HG02840 (cell line): ENCODE results near the gene NSMF.

ENCODE experiments used
- ATAC-seq: cut with Tn5 transposase; IDR thresholded peaks from one replicate; pipeline ENCODE4 v1.9.1; 2021; ENCODE audit warnings: mild to moderate bottlenecking, moderate library complexity, moderate number of reproducible peaks; ENCODE audit not compliant: unreplicated experiment, low FRiP score

NSMF gene

DNA sequence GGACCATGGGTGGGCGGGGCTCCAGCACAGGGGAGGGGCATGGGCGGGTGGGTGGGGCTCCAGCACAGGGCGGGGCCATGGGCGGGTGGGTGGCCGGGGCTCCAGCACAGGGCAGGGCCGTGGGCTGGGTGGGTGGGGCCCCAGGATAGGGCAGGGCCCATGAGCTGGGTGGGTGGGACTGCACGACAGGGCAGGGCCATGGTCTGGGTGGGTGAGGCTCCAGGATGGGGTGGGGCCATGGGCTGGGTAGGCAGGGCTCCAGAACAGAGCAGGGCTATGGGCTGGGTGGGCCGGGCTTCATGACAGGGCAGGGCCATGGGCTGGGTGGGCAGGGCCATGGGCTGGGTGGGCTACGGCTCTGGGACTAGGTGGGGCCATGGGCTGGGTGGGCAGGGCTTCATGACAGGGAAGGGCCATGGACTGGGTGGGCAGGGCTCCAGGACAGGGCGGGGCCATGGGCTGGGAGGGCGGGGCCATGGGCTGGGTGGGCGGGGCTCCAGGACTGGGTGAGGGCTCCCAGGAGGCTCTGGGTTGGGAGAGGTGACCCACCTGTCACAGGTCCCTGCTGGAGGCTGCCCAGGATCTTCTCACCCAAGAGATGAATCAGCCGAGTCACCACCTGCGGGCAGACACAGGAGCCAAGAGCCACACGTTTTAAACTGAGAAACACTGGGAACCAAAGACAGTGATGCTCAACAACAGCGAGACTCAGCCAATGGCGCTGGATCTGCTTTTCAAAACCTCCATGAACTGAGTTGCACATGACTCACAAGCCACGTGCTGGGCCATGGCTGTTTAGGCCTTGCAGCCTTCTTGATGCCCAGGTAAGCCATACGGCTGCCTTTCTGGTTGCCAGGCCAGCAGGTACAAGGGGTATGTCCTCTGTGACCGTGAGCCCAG is 33.6 kb upstream of the NSMF start:
- ATAC-seq = no peak

DNA sequence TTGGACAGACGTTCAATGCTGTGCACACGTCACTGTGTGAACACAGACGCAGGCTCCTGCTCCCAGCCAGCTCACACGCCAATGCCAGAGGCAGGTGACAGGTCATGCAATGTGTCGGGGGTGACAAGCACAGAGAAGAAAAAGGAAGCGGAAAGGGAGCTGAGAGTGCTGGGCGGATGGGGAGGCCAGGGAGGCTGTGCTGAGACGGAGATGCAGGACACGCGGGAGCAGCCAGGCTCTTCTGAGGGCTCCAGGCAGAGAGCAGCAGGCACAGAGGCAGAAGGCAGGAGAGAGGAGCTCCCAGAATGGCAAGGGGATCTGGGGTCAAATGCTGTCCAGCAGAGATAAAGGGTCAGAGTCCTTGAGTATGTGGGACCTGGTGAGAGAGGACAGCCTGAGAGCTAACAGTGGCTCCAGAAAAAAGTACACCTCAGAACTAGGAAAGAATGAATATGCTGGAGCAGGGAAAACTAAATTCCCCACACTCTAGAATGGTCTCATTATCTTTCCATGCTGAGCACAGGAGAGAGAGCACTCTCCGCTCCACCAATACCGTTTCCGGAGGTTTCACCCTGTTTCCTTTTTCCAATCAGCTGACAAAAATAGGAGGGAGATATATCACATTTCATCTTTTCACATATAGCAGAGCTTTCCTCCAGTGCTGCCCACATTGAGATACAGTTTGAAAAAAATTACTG is 32.8 kb upstream of the NSMF start:
- no peak for ATAC-seq

DNA sequence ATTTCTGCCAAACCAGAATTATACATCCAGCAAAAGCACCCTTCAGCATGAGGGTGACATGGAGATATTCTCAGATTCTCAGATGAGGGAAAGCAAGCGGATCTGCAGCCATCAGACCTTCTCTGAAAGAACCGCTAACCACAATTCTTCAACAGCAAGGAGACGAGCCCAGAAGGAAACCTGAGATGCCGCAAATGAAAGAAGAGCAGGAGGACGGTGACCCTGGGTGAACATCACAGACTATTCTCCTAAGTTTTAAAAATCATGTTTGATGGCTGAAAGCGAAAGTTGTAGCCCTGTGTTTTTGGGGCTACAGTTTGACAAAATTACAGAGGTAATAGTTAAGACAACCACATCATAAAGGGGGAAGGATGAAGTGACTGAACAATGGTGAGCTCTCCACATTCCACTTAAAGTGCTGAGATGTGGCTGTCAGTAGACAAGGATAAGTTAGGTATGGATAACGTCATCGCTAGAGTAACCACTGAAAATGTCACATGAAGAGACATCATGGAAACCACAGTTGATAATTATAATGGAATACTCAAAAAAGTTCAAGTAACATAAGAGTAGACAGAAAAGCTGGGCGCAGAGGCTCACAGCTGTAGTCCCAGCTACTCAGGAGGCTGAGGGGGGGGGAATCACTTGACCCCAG is 31.5 kb upstream of the NSMF start:
- no peak for ATAC-seq

DNA sequence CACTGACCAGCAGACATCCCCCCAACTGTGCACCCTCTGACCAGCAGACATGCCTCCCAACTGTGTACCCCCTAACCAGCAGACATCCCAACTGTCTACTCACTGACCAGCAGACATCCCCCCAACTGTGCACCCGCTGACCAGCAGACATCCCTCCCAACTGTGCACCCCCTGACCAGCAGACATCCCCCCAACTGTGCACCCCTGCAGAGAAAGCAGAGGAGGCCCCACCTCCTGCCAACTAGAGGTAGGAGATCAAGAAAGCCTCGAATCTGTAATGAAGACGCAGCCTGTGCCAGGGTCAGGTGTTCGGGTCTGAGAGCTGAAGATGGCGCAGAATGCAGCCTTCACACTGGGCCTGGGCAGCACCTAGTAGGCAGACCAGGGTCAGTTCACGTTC is 29.8 kb upstream of the NSMF start:
- no peak for ATAC-seq

DNA sequence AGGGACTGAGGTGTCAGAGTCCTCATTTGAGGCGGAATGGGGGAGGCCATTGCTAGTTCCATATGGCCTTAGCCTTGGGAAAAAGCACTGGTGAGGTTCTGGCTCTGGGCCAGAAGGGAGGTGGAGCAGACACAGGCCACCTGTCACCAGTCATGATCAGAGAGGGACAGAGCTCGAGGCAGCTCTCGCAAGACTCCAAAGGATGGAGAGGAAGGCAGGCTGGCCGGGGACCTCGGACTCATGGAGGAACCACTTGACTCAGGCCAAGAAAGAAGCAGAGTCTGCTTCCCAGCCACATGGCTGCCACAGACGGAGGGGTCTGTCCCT is 29.2 kb upstream of the NSMF start:
- no peak for ATAC-seq

DNA sequence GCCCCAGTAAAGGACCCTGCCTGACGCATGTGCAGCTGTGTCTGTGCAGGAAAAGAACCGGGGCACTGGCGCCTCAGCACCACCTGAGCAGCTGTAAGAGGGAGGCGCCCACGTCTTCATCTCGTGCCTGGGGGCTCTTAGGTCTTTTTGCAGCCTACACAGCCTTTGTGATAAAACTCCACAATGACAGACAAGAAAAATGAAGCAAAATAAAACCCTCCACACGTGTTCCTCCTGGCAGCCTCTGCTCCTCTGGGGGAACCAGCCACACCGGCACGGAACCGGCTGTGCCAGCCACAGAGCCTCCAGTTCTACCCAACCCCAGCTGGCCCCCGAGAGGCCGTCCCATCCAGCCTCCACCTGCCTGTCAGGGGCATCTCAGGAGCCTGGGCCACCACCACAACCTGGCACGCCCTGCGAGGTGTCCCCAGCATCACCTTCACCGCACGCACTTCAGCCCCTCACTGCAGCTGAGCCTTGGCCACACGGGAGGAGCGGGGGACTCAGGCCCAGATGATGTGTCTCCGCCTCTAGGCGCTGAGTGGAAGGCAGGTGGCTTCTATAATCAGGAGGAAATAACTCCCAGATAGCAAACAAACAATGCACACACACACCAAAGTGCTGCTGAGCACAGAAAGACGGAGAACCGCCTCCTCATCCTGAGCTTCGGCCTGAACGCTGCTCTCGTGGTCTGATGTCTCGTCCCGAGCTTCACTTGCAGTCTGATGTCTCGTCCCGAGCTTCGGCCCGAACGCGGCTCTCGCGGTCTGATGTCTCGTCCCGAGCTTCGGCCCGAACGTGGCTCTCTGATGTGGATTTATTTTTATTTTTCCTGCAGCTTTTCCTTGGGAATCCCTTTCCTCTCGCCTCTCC is 28.6 kb upstream of the NSMF start:
- ATAC-seq = no peak

DNA sequence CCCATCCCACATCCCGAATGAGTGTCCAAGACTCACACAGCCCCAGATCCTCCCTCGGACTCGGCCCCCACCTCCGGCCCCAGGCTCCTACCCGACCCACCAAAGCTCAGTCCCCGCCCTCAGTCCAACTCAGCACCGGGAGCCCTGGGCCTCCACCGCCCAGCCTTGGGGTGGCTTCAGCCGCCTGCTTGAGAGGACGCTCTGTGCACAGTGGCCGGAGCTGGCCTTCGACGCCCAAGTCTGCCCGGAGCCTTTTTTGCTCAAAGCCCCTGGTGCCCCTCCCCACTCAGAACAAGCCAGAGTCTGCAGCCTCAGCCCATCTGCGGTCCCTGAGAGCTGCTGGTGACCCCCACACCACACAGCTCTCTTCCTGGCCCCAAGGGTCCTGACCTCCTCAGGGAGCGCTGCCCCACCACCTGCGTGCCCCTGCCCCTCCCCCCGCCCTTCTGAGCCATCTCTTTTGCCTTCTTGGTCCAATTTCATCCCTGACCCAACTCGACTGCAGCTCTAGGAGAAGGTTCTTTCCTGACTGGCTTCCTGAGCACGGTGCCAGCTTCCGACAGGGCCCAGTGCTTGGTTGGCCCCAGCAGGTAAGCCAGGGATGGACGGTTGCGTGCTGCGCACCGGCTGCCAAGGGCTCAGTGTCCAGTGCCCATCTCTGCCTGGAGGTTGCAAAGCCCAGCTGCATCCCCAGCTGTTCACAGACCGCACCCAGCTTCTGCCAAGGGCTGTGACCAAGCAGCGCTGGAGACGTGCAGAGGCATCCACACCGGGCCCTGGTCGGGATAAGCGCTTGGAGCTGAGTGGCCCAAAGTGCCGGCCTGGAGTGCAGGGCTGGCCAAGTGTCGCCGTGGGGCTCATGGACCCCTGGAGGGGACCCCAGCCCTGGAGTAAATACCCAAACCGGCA is 27.7 kb upstream of the NSMF start:
- ATAC-seq = no peak

DNA sequence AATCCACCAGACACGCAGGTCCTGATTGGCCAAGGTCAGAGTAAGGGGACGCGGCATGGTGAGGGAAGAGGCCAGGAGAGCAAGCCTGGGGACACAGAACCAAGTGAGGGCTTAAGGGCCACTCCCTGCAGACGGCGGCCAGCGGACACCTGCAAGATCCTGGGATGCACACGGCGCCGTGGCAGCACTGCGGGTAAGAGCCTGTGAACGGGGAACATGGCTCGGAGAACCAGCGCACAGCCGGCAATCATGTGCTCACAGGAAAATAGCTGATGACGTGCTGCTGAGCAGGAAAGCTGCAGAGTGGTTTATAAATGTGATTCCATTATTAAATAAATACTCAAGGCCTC is 27.0 kb upstream of the NSMF start:
- ATAC-seq = no peak

DNA sequence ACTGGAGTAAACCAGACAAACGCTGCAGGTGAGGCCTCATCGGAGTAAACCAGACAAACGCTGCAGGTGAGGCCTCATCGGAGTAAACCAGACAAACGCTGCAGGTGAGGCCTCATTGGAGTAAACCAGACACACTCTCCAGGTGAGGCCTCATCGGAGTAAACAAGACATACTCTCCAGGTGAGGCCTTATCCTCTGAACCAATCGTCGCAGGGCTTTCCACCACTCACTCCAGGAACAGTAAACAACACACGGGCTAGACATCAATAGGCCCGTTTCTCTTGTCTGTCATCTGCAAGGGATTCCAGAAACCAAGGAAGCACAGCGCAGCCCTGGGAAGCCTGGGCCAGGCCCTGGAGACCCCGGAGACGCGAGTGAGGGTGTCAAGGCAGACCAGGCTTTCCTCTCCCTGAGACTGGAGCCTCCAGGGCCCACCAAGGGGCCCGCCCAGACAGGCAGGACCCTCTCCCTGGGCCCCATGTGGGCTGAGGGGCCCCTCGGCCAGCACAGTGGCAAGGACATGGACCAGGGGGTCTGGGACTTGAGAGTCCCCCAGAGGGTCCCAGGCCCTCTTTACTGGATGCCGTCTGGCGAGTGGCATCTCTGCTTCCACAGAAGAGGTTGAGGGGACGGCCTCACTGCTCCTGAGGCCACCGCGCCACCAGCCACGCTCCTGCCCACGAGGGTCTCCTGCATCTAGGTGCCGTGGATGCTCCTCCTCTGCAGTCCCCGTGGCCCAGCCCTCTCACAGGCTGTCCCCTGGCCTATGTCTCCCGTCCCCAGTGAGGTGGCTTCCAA is 26.4 kb upstream of the NSMF start:
- no peak for ATAC-seq

DNA sequence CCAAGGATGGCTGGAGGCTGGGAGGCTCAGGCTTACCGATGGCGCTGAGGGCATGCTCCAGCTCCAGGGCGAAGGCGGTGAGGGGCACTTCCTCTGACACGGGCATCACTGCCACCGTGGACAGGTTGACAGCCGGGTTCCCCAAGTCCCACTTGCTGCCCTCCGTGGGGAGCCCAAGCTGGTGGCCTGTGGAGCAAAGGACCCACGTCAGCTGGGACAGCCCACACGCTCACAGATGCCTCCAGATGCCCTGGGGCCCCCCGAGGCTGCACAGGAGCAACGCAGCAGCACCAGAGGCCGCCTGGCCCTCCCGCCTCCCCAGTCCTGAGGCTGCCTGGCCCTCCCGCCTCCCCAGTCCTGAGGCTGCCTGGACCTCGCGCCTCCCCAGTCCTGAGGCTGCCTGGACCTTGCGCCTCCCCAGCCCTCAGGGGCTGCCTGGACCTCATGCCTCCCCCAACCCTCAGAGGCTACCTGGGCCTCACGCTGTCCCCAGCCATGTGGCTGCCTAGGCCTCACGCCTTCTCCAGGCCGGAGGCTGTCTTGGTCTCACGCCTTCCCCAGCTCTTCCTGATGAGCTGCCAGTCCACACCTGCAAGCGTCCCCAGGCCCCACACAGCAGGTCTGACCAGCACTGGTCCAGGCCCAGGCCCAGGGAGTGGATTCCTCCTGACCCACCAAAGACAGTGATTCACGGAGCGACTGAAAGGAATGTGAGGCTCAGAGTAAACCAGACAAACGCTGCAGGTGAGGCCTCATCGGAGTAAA is 25.6 kb upstream of the NSMF start:
- ATAC-seq = no peak

DNA sequence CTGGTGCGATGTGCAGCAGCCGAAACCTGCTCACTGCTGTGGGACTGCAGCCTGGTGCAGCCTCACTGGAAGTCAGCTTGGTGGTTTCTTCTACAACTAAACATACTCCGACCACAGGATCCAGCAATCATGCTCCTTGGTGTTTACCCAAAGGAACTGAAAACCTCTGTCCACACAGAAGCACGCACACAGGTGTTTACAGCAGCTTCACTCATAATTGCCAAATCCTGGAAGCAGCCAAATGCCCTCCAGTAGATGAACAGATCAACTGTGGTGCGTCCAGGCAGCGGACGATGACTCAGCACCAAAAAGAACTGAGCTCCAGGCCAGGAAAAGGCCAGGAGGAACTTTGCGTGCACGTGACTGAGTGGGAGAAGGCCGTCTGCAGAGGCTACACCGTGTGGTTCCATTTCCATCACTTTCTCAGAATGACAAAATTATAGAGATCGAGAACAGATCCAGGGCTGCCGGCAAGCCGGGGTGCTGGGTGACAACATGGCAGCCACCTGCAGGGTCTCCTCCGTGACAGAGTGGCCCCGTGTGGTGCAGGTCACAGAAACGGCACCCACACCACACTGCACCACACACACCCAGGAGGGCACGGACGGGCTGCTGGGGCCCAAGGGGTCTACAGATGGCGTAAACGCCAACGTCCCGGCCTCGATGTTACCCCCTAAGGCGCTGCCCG is 23.1 kb upstream of the NSMF start:
- no peak for ATAC-seq

DNA sequence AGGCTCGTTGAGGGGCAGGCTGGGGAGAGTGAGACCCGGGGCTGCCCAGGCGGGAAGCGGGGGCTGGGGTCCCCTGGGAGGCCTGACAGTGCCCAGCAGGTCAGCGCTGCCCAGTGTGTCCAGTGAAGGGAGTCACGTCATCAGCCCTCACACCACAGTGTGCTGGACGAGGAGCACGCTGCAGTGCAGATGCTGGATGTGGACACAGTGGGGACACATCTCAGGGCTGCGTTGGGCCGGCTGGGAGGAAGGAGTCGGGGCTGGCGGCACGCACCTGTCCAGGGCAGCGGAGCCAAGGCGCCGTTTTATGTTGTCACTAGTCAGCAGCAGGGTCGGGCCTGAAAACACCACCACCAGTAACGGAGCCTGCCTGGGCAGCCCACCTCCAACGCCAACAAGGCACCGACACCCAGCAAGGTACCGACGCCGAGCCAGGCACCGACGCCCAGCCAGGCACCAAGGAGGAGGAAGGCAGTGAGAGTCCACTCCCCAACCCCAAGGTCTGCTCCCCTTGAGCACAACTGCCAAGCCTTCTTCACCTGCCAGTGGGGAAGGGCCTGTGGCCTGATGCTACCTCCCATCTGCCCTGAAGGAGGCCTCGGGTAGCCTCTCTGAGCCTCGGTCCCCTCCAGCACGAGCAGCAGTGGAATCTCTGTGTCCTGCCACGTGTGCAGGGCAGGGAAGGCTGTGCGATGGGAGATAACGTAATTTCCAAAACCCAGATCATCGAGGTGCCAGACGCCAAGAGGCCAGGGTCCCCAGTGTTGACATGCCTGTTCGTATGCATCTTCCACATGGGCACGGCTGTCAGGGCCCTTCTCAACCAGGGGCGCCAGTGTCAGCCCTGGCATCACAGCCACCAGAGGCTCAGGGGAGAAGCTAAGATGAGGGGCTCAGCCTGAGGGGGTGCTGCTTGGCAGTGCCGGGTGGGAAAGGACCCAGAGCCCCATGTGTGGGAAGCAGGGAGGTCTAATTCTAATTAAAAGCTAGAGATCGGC is 21.9 kb upstream of the NSMF start:
- ATAC-seq = no peak

DNA sequence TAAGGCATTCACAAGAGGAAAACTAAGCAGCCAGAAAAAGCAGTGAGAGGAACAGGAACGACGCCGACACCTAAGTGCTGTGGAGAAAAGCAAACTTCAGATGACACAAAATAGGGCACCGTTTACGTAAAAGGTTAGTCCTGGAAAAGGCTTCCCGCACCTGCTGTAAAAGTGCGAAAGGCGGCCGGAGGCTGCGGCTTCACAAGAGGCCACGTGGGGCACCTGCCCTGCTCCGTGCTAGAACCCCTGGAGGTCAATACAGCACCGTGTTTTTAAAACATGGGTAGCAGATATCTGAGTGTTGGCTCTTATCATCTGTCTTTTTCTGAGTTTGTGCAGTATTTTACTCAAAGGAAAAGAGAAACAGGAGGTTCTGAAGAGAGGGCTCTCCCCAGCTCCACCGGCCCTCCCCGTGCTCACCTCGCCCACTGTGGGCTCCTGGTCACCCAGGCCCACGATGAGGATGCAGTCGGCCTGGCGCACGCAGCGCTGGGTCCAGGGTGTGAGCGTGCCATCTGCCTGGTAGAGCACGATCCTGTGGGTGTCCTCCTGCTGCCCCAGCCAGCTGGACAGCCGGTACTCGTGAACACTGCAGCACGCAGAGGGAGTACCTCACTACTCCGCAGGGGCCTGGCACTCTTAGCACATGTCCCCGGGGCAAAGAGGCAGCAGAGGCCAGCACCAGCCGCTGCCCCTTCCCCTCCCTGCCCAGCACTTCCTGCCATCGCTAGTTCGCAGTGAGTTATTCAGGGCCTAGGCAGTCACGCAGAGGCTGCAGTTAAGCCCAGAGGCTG is 21.0 kb upstream of the NSMF start:
- no peak for ATAC-seq

DNA sequence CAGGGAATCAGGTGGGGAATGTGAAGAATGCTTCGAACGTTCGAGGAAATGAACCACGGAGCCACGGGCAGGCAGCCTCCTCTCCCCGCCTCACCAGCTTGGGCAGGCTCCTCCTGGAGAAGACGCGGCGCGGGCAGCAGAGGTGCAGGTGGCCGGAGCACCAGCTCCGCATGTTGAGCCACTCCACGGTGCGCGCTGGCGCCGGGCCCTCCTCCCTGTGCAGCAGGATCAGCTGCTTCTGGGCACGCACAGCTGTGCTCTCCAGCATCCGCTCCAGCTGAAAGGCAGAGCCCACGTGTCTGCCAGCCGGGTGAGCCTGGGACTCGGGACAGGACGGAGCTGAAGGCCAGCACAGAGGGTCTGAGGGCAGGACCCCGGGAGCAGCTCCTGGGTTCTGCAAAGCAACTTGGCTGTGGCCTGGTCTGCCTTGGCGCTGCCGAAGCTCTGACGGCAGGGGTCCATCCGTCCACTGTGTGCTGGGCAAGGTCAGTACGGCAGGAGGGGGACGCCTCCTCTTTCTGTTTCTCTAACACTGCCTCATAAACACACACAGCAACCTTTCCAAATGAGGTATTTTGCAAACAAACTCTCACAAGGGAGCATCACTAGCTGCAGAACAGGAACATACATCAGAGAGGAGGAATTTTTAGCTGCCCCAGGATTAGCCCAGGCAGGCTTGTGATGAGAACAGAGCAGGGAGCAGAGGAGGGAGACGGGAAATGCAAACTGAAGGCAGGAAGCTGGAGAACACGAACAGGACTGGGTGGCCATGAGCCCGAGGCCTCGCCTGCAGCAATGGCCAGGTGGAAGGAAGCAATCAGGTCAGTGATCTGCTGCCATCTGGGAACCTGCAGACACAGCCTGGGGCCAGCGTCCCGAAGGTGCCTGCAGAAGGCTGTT is 20.1 kb upstream of the NSMF start:
- no peak for ATAC-seq

DNA sequence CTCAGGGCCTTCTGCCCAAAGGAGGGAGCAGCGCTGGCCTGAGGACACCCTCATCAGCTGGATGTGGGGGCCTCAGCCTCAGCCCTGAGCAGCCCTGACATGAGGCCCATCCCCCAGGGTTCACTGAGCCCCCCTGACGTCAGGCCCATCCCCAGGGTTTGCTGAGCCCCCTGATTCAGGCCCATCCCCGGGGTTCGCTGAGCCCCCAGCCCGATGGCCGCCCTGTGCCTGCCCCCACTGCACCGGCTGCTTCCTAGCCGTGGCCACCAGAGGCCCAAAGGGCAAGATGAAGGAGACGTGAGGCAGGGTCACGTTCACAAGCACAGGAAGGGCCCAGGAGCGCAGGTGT is 19.5 kb upstream of the NSMF start:
- ATAC-seq = no peak
